ENCODE data around the gene LRRC7.

DNA sequence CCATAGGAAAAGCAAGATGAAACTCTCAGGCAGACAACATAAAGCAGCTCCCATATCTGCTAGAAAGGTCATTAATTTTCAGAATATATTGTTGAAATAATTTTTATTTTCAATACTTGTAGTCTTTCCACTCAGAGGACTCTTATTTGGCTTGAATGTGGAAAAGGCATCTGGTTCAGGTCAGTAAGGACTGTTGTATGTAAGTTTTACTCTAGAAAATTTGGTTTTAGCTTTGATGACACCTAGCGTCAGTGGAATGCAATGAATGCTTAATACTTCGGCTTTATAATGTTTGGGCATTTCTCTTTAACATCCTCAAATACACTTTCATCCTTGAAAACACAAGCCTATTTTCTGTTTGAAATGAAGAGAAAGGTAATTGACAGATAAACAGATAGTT, 574.4 kb downstream of the LRRC7 start:
- no peak for TF ChIP-seq TEAD4 (IDR thresholded peaks at IDR 0.05)
- no peak for TF ChIP-seq NFIC (IDR thresholded peaks at IDR 0.05)
- TF ChIP-seq CREB1 (IDR thresholded peaks at IDR 0.05; ENCODE audit: low read depth), result no peak
